ENCODE data around the gene FRS2. TPM values are rescaled to one million over a fixed set of nuclear protein-coding genes. Genes with fewer than 3 reads are reported as not detected.
A peak's percentile ranks its signal among the peaks of the same experiment; 100 is the strongest.

The FRS2 gene
- total RNA-seq: 29.7 TPM
- long read RNA-seq, partial matches to known transcripts: 0 of 4 reads
- long read RNA-seq, other reads (novel, unspliced or antisense): 3 of 4 reads

GRCh38 chr12:69470189-69471075, at the start of gene FRS2:
Gene FRS2 (plus strand): TSS chr12:69470388. CDS start chr12:69569031, 98,643 bp downstream.
- intact Hi-C loops (cut with DNase I): no loop called here
- Histone ChIP-seq H3K36me3 (no peaks in the 10 kb centered on the region), H3K9me3 (no peaks in the 10 kb centered on the region), H3K4me3 (peak within 1 kb of the TSS; percentile 88), H3K27me3 (ENCODE audit: low read depth) (no peaks in the 10 kb centered on the region), H3K4me1 (peaks cover 48% of the 10 kb centered on the region), H3K27ac (peak within 1 kb of the TSS; percentile 91)
- ATAC-seq (peak; percentile 99), DNase-seq (peak; percentile 94)
- TF ChIP-seq CTCF (IDR thresholded peaks at IDR 0.05): no peak

- Histone ChIP-seq H3K36me3 (no peaks in the 10 kb centered on the region), H3K27me3 (ENCODE audit: low read depth) (no peaks in the 10 kb centered on the region), H3K4me3 (no peak overlapping the region), H3K27ac (no peak overlapping the region), H3K4me1 (no peaks in the 10 kb centered on the region), H3K9me3 (no peaks in the 10 kb centered on the region)
- intact Hi-C loops (cut with DNase I): no loop called here
- DNase-seq (no peak), ATAC-seq (peak in 1 of 2 donors; percentile 30)
- TF ChIP-seq CTCF (IDR thresholded peaks at IDR 0.05): no peak
Measured at GRCh38 chr12:69421548-69421947, 48.6 kb upstream of the FRS2 start.

GRCh38 chr12:69423037-69423905, 46.9 kb upstream of the FRS2 start:
- intact Hi-C loops (cut with DNase I): no loop called here
- ATAC-seq (no peak), DNase-seq (no peak)
- Histone ChIP-seq H3K27me3 (ENCODE audit: low read depth) (no peaks in the 10 kb centered on the region), H3K9me3 (no peaks in the 10 kb centered on the region), H3K27ac (no peak overlapping the region), H3K4me3 (no peak overlapping the region), H3K4me1 (no peaks in the 10 kb centered on the region), H3K36me3 (no peaks in the 10 kb centered on the region)
- no peak for TF ChIP-seq CTCF (IDR thresholded peaks at IDR 0.05)

- H3K36me3 ChIP-seq: no peaks in the 10 kb centered on the region
- intact Hi-C loops (cut with DNase I): no loop called here
- no peaks in the 10 kb centered on the region for H3K27me3 ChIP-seq (ENCODE audit: low read depth)
- no peak for ATAC-seq
- H3K4me1 ChIP-seq: no peaks in the 10 kb centered on the region
- no peak overlapping the region for H3K27ac ChIP-seq
- no peak for DNase-seq
- H3K9me3 ChIP-seq: no peaks in the 10 kb centered on the region
- TF ChIP-seq CTCF (IDR thresholded peaks at IDR 0.05): no peak
- H3K4me3 ChIP-seq: no peak overlapping the region
Measured at GRCh38 chr12:69425417-69425816, 44.8 kb upstream of the FRS2 start.

GRCh38 chr12:69428351-69429073, 41.7 kb upstream of the FRS2 start:
- no peak for TF ChIP-seq CTCF (IDR thresholded peaks at IDR 0.05)
- Histone ChIP-seq H3K9me3 (no peaks in the 10 kb centered on the region), H3K27me3 (ENCODE audit: low read depth) (no peaks in the 10 kb centered on the region), H3K4me1 (no peaks in the 10 kb centered on the region), H3K36me3 (no peaks in the 10 kb centered on the region), H3K27ac (no peak overlapping the region), H3K4me3 (no peak overlapping the region)
- ATAC-seq: no peak
- DNase-seq: no peak
- intact Hi-C loops (cut with DNase I): no loop called here

Data from lower lobe of right lung (tissue), 2 donors.